Activated CD8-positive, alpha-beta T cell treated with anti-CD3 and anti-CD28 coated beads for 36 hours (primary cell): ENCODE measurements around the gene ABI3. TPM values are rescaled to one million over a fixed set of nuclear protein-coding genes. Genes with fewer than 3 reads are reported as not detected.
"Not testable (repeated sequence)": the region's sequence is repeated elsewhere in the genome, so short reads cannot be mapped to it uniquely, and the experiment has no call there.

ENCODE experiments used
- ATAC-seq: fragments of 200-7000 bp; cut with Tn5 transposase; one replicate; pipeline ENCODE4 v1.10.0; 2021; ENCODE audit warnings: mild to moderate bottlenecking, moderate library complexity
- CTCF ChIA-PET: fragments of 350-600 bp; sonication (Branson Sonifier 250); formaldehyde crosslinking; loops from one replicate; lab custom pipeline; 2021; ENCODE audit warnings: antibody characterized with exemption; lab: Charles Lee
- POLR2A ChIA-PET: fragments of 350-600 bp; sonication (Branson Sonifier 250); formaldehyde crosslinking; loops from one replicate; lab custom pipeline; 2021; ENCODE audit warnings: antibody characterized with exemption; lab: Charles Lee
- DNase-seq: peaks from one replicate; pipeline ENCODE4 v3.0.0-alpha.2; 2020
- H3K27ac Mint-ChIP-seq: one replicate; pipeline ENCODE4 v1.8.0; 2021; ENCODE audit warnings: mild to moderate bottlenecking, mixed read lengths
- H3K27me3 Mint-ChIP-seq: one replicate; pipeline ENCODE4 v1.8.0; 2021; ENCODE audit warnings: mixed read lengths
- H3K36me3 Mint-ChIP-seq: one replicate; pipeline ENCODE4 v1.8.0; 2021; ENCODE audit warnings: low read depth, mixed read lengths
- H3K4me1 Mint-ChIP-seq: one replicate; pipeline ENCODE4 v1.8.0; 2021; ENCODE audit warnings: low read depth, mixed read lengths
- H3K4me3 Mint-ChIP-seq: one replicate; pipeline ENCODE4 v1.8.0; 2021; ENCODE audit warnings: mild to moderate bottlenecking, moderate library complexity, mixed read lengths
- H3K9me3 Mint-ChIP-seq: one replicate; pipeline ENCODE4 v1.8.0; 2021; ENCODE audit warnings: mixed read lengths
- intact Hi-C: fragments of 100-400 bp; cut with micrococcal nuclease; formaldehyde crosslinking; loops from one replicate; pipeline ENCODE4 v1.10.0; 2022
- total RNA-seq, 2 experiments: library from RNA; stranded (reverse); gene quantifications; one replicate each; pipeline ENCODE4 v1.2.3, GENCODE V29; 2021
- TF ChIP-seq, protein P1 (sequence below): fragments of 200-600 bp; IDR thresholded peaks from one replicate; pipeline ENCODE4 v1.8.0; 2022; ENCODE audit warnings: antibody characterized with exemption, mild to moderate bottlenecking

ABI3 gene
- total RNA-seq, 2 experiments from 2014 or later, result 39.3 to 45.1 TPM

DNA sequence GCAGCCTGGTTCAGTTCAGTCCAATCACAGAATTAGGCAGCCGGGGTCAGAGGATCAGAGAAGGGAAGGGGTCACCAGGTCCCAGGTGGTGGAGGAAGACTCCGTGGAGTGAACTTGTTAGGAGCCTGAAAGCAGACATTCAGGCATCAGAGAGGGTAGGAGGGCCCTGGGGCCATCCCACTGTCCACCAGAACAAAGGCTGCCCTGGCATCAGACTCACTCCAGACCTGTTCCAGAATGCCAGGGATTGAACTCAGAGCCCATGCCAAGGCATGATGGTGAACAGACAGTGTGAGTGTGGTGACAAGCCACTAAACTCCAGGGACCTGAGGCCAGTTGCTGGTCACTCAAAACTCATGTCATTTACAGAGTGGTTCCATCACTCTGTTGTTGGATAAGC lies 40.3 kb upstream of the ABI3 start:
- CTCF ChIA-PET, result interaction anchor here (1.2 to 1.7 kb wide), 2 partner anchors 10 to 56 kb away, joined by 4 to 6 read pairs; no protein-coding TSS in a partner anchor
- POLR2A ChIA-PET, result no interaction called here
- DNase-seq, result no peak
- Mint-ChIP-seq H3K27ac (no peak overlapping the region), H3K4me1 (no peaks in the 10 kb centered on the region), H3K4me3 (no peak overlapping the region), H3K9me3 (peaks cover 10% of the 10 kb centered on the region), H3K27me3 (peaks cover 40% of the 10 kb centered on the region), H3K36me3 (no peaks in the 10 kb centered on the region)
- TF ChIP-seq, protein P1, sequence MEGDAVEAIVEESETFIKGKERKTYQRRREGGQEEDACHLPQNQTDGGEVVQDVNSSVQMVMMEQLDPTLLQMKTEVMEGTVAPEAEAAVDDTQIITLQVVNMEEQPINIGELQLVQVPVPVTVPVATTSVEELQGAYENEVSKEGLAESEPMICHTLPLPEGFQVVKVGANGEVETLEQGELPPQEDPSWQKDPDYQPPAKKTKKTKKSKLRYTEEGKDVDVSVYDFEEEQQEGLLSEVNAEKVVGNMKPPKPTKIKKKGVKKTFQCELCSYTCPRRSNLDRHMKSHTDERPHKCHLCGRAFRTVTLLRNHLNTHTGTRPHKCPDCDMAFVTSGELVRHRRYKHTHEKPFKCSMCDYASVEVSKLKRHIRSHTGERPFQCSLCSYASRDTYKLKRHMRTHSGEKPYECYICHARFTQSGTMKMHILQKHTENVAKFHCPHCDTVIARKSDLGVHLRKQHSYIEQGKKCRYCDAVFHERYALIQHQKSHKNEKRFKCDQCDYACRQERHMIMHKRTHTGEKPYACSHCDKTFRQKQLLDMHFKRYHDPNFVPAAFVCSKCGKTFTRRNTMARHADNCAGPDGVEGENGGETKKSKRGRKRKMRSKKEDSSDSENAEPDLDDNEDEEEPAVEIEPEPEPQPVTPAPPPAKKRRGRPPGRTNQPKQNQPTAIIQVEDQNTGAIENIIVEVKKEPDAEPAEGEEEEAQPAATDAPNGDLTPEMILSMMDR, result no peak
- ATAC-seq, result no peak
- intact Hi-C loops, result no loop called here

DNA sequence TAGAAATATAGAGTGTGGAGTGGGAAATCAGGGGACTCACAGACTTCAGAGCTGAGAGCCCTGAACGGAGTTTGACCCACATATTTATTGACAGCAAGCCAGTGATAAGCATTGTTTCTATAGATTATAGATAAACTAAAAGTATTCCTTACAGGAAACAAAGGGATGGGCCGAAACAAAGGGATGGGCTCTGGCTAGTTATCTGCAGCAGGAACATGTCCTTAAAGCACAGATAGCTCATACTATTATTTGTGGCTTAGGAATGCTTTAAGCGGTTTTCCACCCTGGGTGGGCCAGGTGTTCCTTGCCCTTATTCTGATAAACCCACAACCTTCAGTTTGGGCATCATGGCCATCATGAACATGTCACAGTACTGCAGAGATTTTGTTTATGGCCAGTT lies 39.8 kb upstream of the ABI3 start:
- DNase-seq, H3K27ac Mint-ChIP-seq, H3K4me1 Mint-ChIP-seq, H3K36me3 Mint-ChIP-seq, H3K4me3 Mint-ChIP-seq, ATAC-seq, intact Hi-C loops, POLR2A ChIA-PET: not testable (repeated sequence)
- peaks cover 13% of the 10 kb centered on the region for H3K9me3 Mint-ChIP-seq
- H3K27me3 Mint-ChIP-seq, result peaks cover 37% of the 10 kb centered on the region
- CTCF ChIA-PET, result interaction anchor here (1.2 to 1.7 kb wide), 2 partner anchors 10 to 56 kb away, joined by 4 to 6 read pairs; no protein-coding TSS in a partner anchor

DNA sequence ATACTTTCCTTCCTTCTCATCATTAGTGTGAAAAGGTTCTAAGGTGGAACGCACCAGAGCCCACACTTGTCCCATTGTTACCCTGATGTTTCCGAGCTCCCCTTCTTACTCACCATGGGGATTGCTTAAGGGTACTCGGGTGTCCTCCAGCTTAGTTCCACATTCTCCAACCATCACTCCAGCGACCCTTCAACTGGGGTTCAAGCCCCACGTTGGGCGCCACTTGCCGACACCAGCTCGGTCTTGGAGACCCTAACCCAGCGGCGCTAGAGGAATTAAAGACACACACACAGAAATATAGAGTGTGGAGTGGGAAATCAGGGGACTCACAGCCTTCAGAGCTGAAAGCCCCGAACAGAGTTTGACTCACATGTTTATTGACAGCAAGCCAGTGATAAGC lies 34.5 kb upstream of the ABI3 start:
- ATAC-seq, H3K4me1 Mint-ChIP-seq, H3K27me3 Mint-ChIP-seq, H3K36me3 Mint-ChIP-seq, intact Hi-C loops, POLR2A ChIA-PET, CTCF ChIA-PET, DNase-seq, H3K27ac Mint-ChIP-seq, H3K4me3 Mint-ChIP-seq: not testable (repeated sequence)
- H3K9me3 Mint-ChIP-seq, result peaks cover 28% of the 10 kb centered on the region

DNA sequence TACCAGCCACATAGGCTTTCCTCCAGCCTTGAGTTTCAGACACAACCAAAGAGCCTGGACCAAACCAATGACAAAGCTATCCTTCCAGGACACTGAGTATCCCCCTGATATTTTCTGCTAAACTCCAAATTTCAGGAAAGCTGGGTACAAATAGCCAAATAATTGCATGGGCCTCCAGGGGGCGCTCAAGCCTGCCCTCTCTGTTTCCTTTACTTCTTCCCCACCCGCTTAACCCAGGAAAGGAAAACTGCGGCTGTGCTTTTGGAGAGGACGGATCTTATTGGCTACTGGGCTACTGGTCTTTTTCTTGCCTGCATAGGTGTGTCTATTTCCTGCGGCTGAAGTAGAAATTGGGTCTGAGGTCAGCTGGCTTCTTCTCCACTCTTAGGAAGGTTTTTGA lies 30.2 kb upstream of the ABI3 start:
- Mint-ChIP-seq H3K27ac (no peak overlapping the region), H3K27me3 (no peaks in the 10 kb centered on the region), H3K9me3 (peaks cover 24% of the 10 kb centered on the region), H3K4me3 (no peak overlapping the region), H3K36me3 (peaks cover 3% of the 10 kb centered on the region), H3K4me1 (peaks cover 4% of the 10 kb centered on the region)
- ATAC-seq, result peak; percentile 37
- CTCF ChIA-PET, result interaction anchor here (0.6 to 10.3 kb wide), 45 partner anchors 10 to 232 kb away, joined by 3 to 210 read pairs (median 4); partner anchors contain the start of genes ABI3, GNGT2 and PHOSPHO1
- intact Hi-C loops, result loop anchor here (2.0 kb wide), 1 partner anchor 46 kb away; no protein-coding TSS in a partner anchor
- POLR2A ChIA-PET, result interaction anchor here (0.8 to 3.2 kb wide), 6 partner anchors 10 to 47 kb away, joined by 3 to 20 read pairs (median 4); no protein-coding TSS in a partner anchor
- TF ChIP-seq, protein P1, result peak; percentile 99
- peak; percentile 82 for DNase-seq

DNA sequence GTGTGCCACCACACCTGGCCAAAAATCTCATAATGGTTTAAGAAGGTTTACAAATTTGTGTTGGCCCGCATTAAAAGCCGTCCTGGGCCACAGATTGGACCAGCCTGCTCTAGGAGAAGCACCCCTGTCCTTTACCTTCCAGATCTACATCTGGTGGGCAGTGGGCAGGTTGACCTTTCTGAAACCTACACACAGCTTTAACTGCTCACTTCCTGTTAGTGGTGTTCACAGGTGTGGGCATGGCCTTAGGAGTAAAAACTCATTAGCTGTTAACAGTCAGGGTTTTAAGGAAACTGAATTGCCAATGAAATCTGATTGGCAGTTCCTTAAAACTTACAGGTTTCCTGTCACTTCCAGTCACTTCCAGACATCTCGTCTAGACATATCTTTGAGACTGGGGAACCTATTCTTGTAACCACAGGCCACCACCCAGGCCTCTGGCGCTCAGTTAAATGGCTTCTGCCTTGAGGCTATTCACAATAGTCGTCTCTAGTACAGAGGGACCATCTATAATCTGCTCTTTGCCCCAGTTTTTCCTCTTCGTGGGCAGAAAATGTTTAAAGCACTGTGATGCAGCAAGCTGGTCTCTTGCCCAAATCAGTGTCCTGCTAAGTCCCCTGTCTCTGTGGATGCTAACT lies 29.4 kb upstream of the ABI3 start:
- TF ChIP-seq, protein P1, result no peak
- no peak overlapping the region for H3K4me3 Mint-ChIP-seq
- no peak for DNase-seq
- no peaks in the 10 kb centered on the region for H3K27me3 Mint-ChIP-seq
- ChIA-PET CTCF (interaction anchor here (0.6 to 10.3 kb wide), 36 partner anchors 10 to 407 kb away, joined by 3 to 210 read pairs (median 4); partner anchors contain the start of genes ABI3, GNGT2 and PHOSPHO1), POLR2A (interaction anchor here (0.6 to 3.2 kb wide), 9 partner anchors 9 to 77 kb away, joined by 3 to 20 read pairs (median 3); no protein-coding TSS in a partner anchor)
- peaks cover 23% of the 10 kb centered on the region for H3K9me3 Mint-ChIP-seq
- no peak for ATAC-seq
- H3K27ac Mint-ChIP-seq, result no peak overlapping the region
- H3K36me3 Mint-ChIP-seq, result peaks cover 3% of the 10 kb centered on the region
- peaks cover 4% of the 10 kb centered on the region for H3K4me1 Mint-ChIP-seq
- intact Hi-C loops, result loop anchor here (2.0 kb wide), 1 partner anchor 46 kb away; no protein-coding TSS in a partner anchor

DNA sequence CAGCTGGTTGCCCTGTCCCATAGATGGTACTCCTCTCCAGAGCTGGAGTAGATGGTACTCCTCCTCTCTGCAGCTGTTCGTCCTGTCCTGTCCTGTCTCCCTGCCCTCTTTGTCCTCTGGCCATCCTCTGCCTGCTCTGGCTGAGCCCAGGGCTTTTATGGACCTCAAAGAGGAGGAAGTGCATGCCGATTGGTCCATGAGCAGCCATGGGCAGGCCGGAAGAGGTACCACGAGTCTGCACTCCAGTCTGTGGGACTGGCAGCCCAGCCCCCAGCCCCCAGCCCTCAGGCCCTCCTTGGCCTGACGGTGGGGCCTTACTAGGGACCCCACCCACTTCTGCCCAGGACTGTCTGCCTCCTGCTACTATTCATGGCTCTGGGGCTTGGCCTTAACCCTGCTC lies 27.2 kb upstream of the ABI3 start:
- H3K9me3 Mint-ChIP-seq, result peaks cover 12% of the 10 kb centered on the region
- DNase-seq (no peak), ATAC-seq (no peak)
- no peak overlapping the region for H3K27ac Mint-ChIP-seq
- ChIA-PET CTCF (interaction anchor here (1.1 to 10.3 kb wide), 2 partner anchors 16 to 45 kb away, joined by 5 to 210 read pairs; partner anchors contain the start of gene PHOSPHO1), POLR2A (interaction anchor here (0.9 kb wide), 1 partner anchor 8 kb away, joined by 3 read pairs; no protein-coding TSS in a partner anchor)
- H3K27me3 Mint-ChIP-seq, result no peaks in the 10 kb centered on the region
- peaks cover 4% of the 10 kb centered on the region for H3K4me1 Mint-ChIP-seq
- H3K36me3 Mint-ChIP-seq, result peaks cover 3% of the 10 kb centered on the region
- intact Hi-C loops, result no loop called here
- TF ChIP-seq, protein P1, result no peak
- H3K4me3 Mint-ChIP-seq, result no peak overlapping the region
